ENCODE data around the gene SORBS1.

GRCh38 chr10:95487994-95488393 is 73.2 kb downstream of the SORBS1 start:
- no peak for TF ChIP-seq CTCF (IDR thresholded peaks at IDR 0.05)
- TF ChIP-seq POLR2AphosphoS5 (IDR thresholded peaks at IDR 0.05), result no peak
